ENCODE results near the gene NOTCH2NLA.
"Not testable (repeated sequence)": the region's sequence is repeated elsewhere in the genome, so short reads cannot be mapped to it uniquely, and the experiment has no call there.

Gene NOTCH2NLA

DNA sequence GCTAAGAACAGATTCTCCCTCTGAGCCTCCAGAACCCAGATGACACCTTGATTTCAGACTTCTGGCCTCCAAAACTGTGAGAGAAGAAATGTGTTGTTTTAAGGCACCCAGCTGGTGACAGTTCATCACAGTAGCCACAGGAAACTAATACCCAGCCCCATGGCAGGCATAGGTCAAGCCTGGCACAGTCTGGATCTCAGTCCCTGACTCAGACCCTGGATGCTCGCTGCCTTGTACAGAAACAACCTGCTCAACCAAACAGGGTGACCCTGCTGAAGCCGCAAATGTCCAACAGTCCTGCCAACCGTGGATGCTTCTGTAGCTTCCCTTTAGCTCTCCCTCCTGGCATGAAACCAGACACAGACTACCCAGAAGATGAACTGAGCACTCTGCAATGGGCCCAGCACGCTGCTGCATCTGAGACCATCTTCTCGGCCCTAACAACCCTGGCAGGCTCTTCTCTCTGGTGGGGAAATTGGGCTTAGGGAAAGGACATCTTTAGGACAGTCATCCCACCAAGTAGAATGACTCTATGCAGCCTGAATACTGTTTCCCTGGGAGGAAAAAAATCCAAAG lies 7.3 kb upstream of the NOTCH2NLA start:
- in situ Hi-C loops (cut with HindIII; ENCODE audit: low pct_ligation_motif_present, low pct_unique_long_range_greater_than_20kb, low sequenced_read_pairs): not testable (repeated sequence)

DNA sequence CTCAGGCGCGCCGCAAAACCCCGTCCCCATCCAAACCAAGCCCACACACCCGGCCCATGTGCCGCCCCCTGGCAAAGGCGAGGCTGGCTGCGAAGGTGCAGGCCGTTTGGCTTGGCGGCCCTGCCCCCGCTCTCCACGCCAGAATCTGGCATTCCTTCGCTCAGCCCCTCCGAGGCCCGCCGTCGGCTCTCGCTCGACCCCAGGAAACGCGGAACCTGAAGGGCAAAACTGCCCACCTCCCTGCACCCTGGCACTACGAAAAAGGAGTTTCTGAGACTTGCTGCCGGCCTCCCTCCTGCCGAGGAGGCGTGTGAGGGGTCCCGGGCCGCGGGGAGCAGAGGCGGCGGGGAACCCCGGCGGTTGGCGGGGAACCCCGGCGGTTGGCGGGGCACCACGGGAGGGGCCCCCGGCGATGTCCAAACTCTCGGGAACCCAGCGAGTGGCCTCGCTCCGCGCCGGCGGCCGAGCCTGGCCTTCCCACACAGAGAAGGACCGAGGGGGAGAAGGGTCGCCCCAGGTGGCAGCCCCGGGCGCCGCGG lies 608 bp downstream of the NOTCH2NLA start:
- DNase-seq; in situ Hi-C loops (cut with HindIII; ENCODE audit: low pct_ligation_motif_present, low pct_unique_long_range_greater_than_20kb, low sequenced_read_pairs): not testable (repeated sequence)

More for the DNA sequence above, 7.3 kb upstream of the NOTCH2NLA start:
- DNase-seq: not testable (repeated sequence)

DNA sequence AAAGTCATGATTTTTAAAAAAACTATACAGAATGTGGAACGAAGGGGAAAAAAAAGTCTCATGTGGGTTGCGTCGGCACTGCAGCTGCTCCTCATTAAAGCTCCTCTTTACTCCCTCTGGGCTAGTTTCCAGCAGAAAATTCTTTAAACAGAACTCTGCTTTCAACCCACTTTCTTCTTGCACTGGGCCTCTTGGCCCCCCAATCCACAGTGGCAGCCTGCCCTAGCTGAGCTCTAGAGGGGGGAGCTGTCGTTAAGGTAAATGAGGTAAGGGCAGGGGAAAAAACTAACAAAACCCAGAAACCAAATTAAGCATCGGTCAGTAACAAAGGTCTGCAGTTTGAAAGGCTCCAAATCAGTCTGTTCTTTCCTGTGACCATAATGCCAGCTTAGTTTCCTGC lies 54.3 kb downstream of the NOTCH2NLA start:
- DNase-seq; in situ Hi-C loops (cut with HindIII; ENCODE audit: low pct_ligation_motif_present, low pct_unique_long_range_greater_than_20kb, low sequenced_read_pairs): not testable (repeated sequence)

GRCh38 chr1:146167740-146168139 lies 61.1 kb downstream of the NOTCH2NLA start:
- DNase-seq; in situ Hi-C loops (cut with HindIII; ENCODE audit: low pct_ligation_motif_present, low pct_unique_long_range_greater_than_20kb, low sequenced_read_pairs): not testable (repeated sequence)

GRCh38 chr1:146167273-146167672 lies 61.5 kb downstream of the NOTCH2NLA start:
- in situ Hi-C loops (cut with HindIII; ENCODE audit: low pct_ligation_motif_present, low pct_unique_long_range_greater_than_20kb, low sequenced_read_pairs); DNase-seq: not testable (repeated sequence)

DNA sequence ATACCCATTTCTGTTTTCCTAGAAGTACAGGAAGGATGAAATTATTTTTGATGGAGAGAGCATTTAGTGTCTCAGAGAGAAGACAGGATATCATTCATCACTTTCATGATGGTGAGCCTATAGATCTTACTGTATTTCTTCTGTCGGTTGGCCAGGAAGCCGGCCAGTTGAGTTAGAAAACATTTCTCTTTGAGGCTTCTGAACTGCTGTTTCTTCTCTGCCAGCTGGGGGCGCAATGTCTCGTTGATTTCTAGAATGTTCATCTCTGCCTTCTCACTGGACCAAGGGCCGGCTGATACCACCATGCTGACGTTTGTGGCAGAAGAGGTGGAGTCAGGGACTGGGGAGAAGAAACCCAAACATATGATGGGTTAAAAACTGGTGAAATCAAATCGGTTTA lies 84.4 kb downstream of the NOTCH2NLA start, which contains the start of gene NBPF10:
NBPF10 (minus strand) TSS at position 340 of the 400 bp plus-strand sequence; CDS start at position 305, 35 bp downstream.
- in situ Hi-C loops (cut with HindIII; ENCODE audit: low pct_ligation_motif_present, low pct_unique_long_range_greater_than_20kb, low sequenced_read_pairs): not testable (repeated sequence)

More for the DNA sequence above, 84.4 kb downstream of the NOTCH2NLA start, which contains the start of gene NBPF10:
- DNase-seq: not testable (repeated sequence)
